Measurements from ENCODE around the gene LMO3. TPM values are rescaled to one million over a fixed set of nuclear protein-coding genes. Genes with fewer than 3 reads are reported as not detected.
"Not testable (repeated sequence)": the region's sequence is repeated elsewhere in the genome, so short reads cannot be mapped to it uniquely, and the experiment has no call there.

The LMO3 gene
- total RNA-seq, 1 experiment from 2014 or later = not detected

DNA sequence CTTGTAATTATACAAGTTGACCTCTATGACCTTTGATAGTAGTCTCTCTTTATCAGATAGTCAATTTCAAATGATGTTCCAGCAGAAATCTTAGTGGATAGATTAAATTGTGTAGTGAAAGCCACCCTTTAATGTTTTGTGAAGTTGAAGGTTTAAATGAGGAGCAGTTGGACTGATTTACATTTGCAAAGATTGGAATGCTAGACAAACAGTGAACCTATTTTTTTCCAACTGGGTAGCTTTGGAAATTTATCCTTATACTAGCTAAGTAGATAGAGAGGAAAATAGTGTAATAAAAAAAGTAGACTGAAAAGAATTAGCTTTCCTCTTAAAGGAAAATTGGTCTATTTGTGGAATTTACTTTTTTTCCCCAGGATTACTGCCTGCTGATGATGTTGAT is 53.7 kb downstream of the LMO3 start:
- H4K20me1 ChIP-seq (ENCODE audit: insufficient read depth) = no peaks in the 10 kb centered on the region
- ChIA-PET POLR2A (ENCODE audit: unreplicated experiment) (no interaction called here), CTCF (no interaction called here)
- intact Hi-C loops (cut with micrococcal nuclease; ENCODE audit: unreplicated experiment) = no loop called here
- no peaks in the 10 kb centered on the region for H3K79me2 ChIP-seq (ENCODE audit: low read depth)
- H3K9me3 ChIP-seq (ENCODE audit: insufficient read depth, low read depth) = no peaks in the 10 kb centered on the region
- BruUV-seq (replicated peaks) = no TSS peak
- no peak overlapping the region for H3K4me2 ChIP-seq
- H3K27me3 ChIP-seq (ENCODE audit: insufficient read depth, low read depth) = no peaks in the 10 kb centered on the region
- H3K4me1 ChIP-seq (replicated peaks; ENCODE audit: insufficient read depth) = no peaks in the 10 kb centered on the region
- H3K4me3 ChIP-seq = no peak overlapping the region
- TF ChIP-seq EZH2 (IDR thresholded peaks at IDR 0.05; ENCODE audit: low read depth) = no peak
- no peak for TF ChIP-seq CTCF (conservative IDR thresholded peaks at IDR 0.05)
- H2AFZ ChIP-seq = no peak overlapping the region
- no peaks in the 10 kb centered on the region for H3K9me2 ChIP-seq (ENCODE audit: insufficient read depth)
- no peak for DNase-seq
- no peak overlapping the region for H3K27ac ChIP-seq
- H3K36me3 ChIP-seq (ENCODE audit: low read depth) = no peaks in the 10 kb centered on the region
- no peaks in the 10 kb centered on the region for H3F3A ChIP-seq (ENCODE audit: insufficient read depth, low read depth)

- ChIA-PET POLR2A (ENCODE audit: unreplicated experiment) (no interaction called here), CTCF (no interaction called here)
- no TSS peak for BruUV-seq (replicated peaks)
- Histone ChIP-seq H3K27me3 (ENCODE audit: insufficient read depth, low read depth) (no peaks in the 10 kb centered on the region), H3K9me2 (ENCODE audit: insufficient read depth) (no peaks in the 10 kb centered on the region), H3K36me3 (ENCODE audit: low read depth) (no peaks in the 10 kb centered on the region), H3K27ac (no peak overlapping the region), H3K4me1 (replicated peaks; ENCODE audit: insufficient read depth) (no peaks in the 10 kb centered on the region), H2AFZ (no peak overlapping the region), H3K4me3 (no peak overlapping the region), H3K4me2 (no peak overlapping the region), H4K20me1 (ENCODE audit: insufficient read depth) (no peaks in the 10 kb centered on the region), H3K9me3 (ENCODE audit: insufficient read depth, low read depth) (no peaks in the 10 kb centered on the region), H3F3A (ENCODE audit: insufficient read depth, low read depth) (no peaks in the 10 kb centered on the region), H3K79me2 (ENCODE audit: low read depth) (no peaks in the 10 kb centered on the region)
- DNase-seq = no peak
- no peak for TF ChIP-seq CTCF (conservative IDR thresholded peaks at IDR 0.05)
- TF ChIP-seq EZH2 (IDR thresholded peaks at IDR 0.05; ENCODE audit: low read depth) = no peak
- intact Hi-C loops (cut with micrococcal nuclease; ENCODE audit: unreplicated experiment) = no loop called here
These were observed 60.1 kb downstream of the LMO3 start for GRCh38 chr12:16545836-16546235.

GRCh38 chr12:16542586-16542985 is 63.4 kb downstream of the LMO3 start:
- Histone ChIP-seq H3K4me1 (replicated peaks; ENCODE audit: insufficient read depth) (no peaks in the 10 kb centered on the region), H3F3A (ENCODE audit: insufficient read depth, low read depth) (no peaks in the 10 kb centered on the region), H3K36me3 (ENCODE audit: low read depth) (no peaks in the 10 kb centered on the region), H3K27me3 (ENCODE audit: insufficient read depth, low read depth) (no peaks in the 10 kb centered on the region), H3K27ac (no peak overlapping the region), H3K4me2 (no peak overlapping the region), H2AFZ (no peak overlapping the region), H4K20me1 (ENCODE audit: insufficient read depth) (no peaks in the 10 kb centered on the region), H3K9me2 (ENCODE audit: insufficient read depth) (no peaks in the 10 kb centered on the region), H3K4me3 (no peak overlapping the region), H3K9me3 (ENCODE audit: insufficient read depth, low read depth) (no peaks in the 10 kb centered on the region), H3K79me2 (ENCODE audit: low read depth) (no peaks in the 10 kb centered on the region)
- intact Hi-C loops (cut with micrococcal nuclease; ENCODE audit: unreplicated experiment) = no loop called here
- ChIA-PET POLR2A (ENCODE audit: unreplicated experiment) (no interaction called here), CTCF (no interaction called here)
- no TSS peak for BruUV-seq (replicated peaks)
- DNase-seq = no peak
- TF ChIP-seq EZH2 (IDR thresholded peaks at IDR 0.05; ENCODE audit: low read depth) (no peak), CTCF (conservative IDR thresholded peaks at IDR 0.05) (no peak)

- H3K4me2 ChIP-seq; DNase-seq; H3K4me3 ChIP-seq; POLR2A ChIA-PET (ENCODE audit: unreplicated experiment); H3K36me3 ChIP-seq (ENCODE audit: low read depth); BruUV-seq (replicated peaks); H3K9me3 ChIP-seq (ENCODE audit: insufficient read depth, low read depth); H2AFZ ChIP-seq; H3K4me1 ChIP-seq (replicated peaks; ENCODE audit: insufficient read depth); H3F3A ChIP-seq (ENCODE audit: insufficient read depth, low read depth); H3K79me2 ChIP-seq (ENCODE audit: low read depth); H3K27ac ChIP-seq; intact Hi-C loops (cut with micrococcal nuclease; ENCODE audit: unreplicated experiment); CTCF ChIA-PET; H3K9me2 ChIP-seq (ENCODE audit: insufficient read depth); H4K20me1 ChIP-seq (ENCODE audit: insufficient read depth); H3K27me3 ChIP-seq (ENCODE audit: insufficient read depth, low read depth): not testable (repeated sequence)
These were observed 68.3 kb downstream of the LMO3 start for GRCh38 chr12:16537652-16538051.
